Measurements from ENCODE around the gene TTLL3. TPM values are rescaled to one million over a fixed set of nuclear protein-coding genes. Genes with fewer than 3 reads are reported as not detected.
A peak's percentile ranks its signal among the peaks of the same experiment; 100 is the strongest.
"Not testable (repeated sequence)": the region's sequence is repeated elsewhere in the genome, so short reads cannot be mapped to it uniquely, and the experiment has no call there.

The TTLL3 gene
- total RNA-seq, 1 donor from 2014 or later = 29.8 TPM

DNA sequence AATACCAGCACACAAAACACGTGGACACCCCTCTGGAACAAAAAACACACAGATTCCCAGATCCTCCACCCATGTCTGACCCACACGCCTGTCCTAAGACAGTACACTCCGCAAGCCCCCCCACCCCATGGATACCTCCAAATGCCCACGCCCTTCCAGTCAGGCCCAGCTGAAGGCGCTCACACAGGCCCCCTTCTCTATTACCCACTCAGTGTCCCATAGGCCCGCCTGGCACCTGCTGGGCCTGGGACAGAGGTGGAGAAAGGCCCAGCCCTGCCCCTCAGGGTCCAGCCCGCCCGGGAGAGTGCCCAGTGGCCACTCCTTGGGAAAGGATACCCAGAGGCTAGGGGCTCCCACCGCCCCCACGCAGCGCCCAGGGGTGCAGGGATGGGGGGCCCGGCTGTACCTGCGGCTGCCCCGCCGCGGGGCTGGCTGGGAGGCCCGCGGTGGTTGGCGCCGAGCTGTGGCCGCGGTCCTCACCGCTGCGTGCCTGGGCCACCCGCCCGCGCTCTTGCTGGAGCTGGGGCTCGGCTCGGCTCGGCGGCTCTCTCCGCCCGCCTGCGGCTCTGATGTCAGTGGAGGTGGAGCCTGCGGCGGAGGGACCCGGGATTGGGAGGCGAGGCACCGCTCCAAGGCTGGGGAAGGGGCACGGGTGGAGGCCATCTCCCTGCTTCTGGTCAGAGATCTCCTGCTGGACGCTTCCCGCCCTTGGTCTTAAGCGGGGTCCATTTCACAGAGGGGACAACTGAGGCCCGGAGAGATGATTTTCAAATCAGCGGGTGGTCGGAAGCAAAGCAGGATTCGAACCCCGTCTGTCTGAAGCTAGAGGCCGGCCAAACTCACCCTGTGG, 40.4 kb upstream of the TTLL3 start, which contains the start of gene CAMK1:
Gene CAMK1 (minus strand): TSS at position 522 of the 850 bp plus-strand sequence. CDS start 2,198 bp downstream, outside the sequence.
- Histone ChIP-seq H3K4me1 (ENCODE audit: insufficient read depth, low read length) (peaks cover 7% of the 10 kb centered on the region), H3K79me2 (ENCODE audit: insufficient read depth, low read length) (peaks cover 6% of the 10 kb centered on the region), H3K4me2 (ENCODE audit: low read length) (peak within 1 kb of the TSS; percentile 97), H3K36me3 (ENCODE audit: insufficient read depth, low read length) (no peaks in the 10 kb centered on the region), H3K27ac (ENCODE audit: low read depth, low read length) (no peak within 1 kb of the TSS), H3K9ac (ENCODE audit: low read length) (peak within 1 kb of the TSS; percentile 75), H2AFZ (ENCODE audit: low read depth, low read length) (peak within 1 kb of the TSS; percentile 86), H3K9me3 (ENCODE audit: insufficient read depth, low read depth, low read length) (no peaks in the 10 kb centered on the region), H4K20me1 (ENCODE audit: insufficient read depth, low read length) (peaks cover 11% of the 10 kb centered on the region), H3K27me3 (ENCODE audit: insufficient read depth, low read length) (no peaks in the 10 kb centered on the region), H3K4me3 (ENCODE audit: insufficient read depth, low read depth, low read length) (peak within 1 kb of the TSS; percentile 58)
- H3K4me3 Mint-ChIP-seq (ENCODE audit: unreplicated experiment) = peak within 1 kb of the TSS; percentile 82
- no peak within 1 kb of the TSS for H3K27ac Mint-ChIP-seq (ENCODE audit: unreplicated experiment)
- peaks cover 11% of the 10 kb centered on the region for H3K36me3 Mint-ChIP-seq (ENCODE audit: low read depth, unreplicated experiment)
- H3K9me3 Mint-ChIP-seq (ENCODE audit: unreplicated experiment) = no peaks in the 10 kb centered on the region
- TF ChIP-seq CTCF (IDR thresholded peaks at IDR 0.05; ENCODE audit: insufficient read depth, low read depth, low read length) = no peak
- TF ChIP-seq EZH2 (IDR thresholded peaks at IDR 0.05; ENCODE audit: insufficient read depth, low read length) = no peak
- no peak for FAIRE-seq
- peaks cover 6% of the 10 kb centered on the region for H3K4me1 Mint-ChIP-seq (ENCODE audit: low read depth, unreplicated experiment)
- DNase-seq (ENCODE audit: low read depth) = peak; percentile 50
- peaks cover 14% of the 10 kb centered on the region for H3K27me3 Mint-ChIP-seq (ENCODE audit: low read depth, unreplicated experiment)

DNA sequence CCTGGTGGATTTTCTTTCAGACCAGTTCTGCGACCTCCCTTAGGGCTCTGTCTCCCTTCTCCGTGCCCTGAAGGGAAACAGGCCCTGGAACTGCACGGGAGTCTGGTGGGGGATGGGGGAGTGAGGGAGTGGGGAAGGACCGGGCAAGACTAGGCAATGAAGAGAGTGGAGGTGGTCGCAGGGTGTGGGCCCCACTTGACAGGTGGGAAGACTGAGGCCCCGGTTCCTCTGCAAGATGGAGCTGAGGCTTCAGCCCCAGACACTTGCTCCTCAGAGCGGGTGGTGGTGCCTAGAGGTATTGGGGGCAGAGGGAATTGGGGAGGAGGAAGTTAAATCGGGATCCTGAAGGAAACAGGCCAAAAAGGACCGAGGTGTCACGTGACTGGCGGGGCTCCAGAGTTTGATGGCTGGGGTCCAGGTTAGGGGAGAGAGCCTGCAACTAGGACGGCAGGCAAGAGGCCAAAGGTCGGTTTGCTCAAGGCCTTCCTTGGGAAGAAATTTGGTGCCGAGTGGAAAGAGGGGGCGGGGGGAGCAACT, 39.7 kb upstream of the TTLL3 start:
- FAIRE-seq = no peak
- no peaks in the 10 kb centered on the region for H3K36me3 ChIP-seq (ENCODE audit: insufficient read depth, low read length)
- no peak for DNase-seq (ENCODE audit: low read depth)

DNA sequence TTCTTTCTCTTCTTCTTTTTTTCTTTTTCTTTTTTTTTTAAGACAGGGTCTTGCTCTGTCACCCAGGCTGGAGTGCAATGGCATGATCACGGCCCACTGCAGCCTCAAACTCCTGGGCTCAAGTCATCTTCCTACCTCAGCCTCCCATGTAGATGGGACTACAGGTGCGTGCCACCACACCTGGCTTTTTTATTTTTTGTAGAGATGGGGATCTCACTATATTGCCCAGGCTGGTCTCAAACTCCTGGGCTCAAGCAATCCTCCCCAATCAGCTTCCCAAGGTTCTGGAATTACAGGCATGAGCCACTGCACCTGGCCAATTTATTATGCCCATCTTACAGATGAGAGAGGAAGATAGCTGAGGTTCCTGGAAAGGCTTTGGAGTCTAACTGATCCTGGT, 39.1 kb upstream of the TTLL3 start:
- not testable (repeated sequence) for H3K4me3 Mint-ChIP-seq (ENCODE audit: unreplicated experiment); H3K27me3 ChIP-seq (ENCODE audit: insufficient read depth, low read length); H3K36me3 ChIP-seq (ENCODE audit: insufficient read depth, low read length); H3K27ac Mint-ChIP-seq (ENCODE audit: unreplicated experiment); H3K36me3 Mint-ChIP-seq (ENCODE audit: low read depth, unreplicated experiment); DNase-seq (ENCODE audit: low read depth); H3K27ac ChIP-seq (ENCODE audit: low read depth, low read length); FAIRE-seq; H3K4me1 Mint-ChIP-seq (ENCODE audit: low read depth, unreplicated experiment); H3K9me3 Mint-ChIP-seq (ENCODE audit: unreplicated experiment); H3K4me1 ChIP-seq (ENCODE audit: insufficient read depth, low read length); H2AFZ ChIP-seq (ENCODE audit: low read depth, low read length); H3K9me3 ChIP-seq (ENCODE audit: insufficient read depth, low read depth, low read length); H3K4me2 ChIP-seq (ENCODE audit: low read length); H3K9ac ChIP-seq (ENCODE audit: low read length); H3K79me2 ChIP-seq (ENCODE audit: insufficient read depth, low read length); H3K4me3 ChIP-seq (ENCODE audit: insufficient read depth, low read depth, low read length)
- peaks cover 14% of the 10 kb centered on the region for H3K27me3 Mint-ChIP-seq (ENCODE audit: low read depth, unreplicated experiment)
- H4K20me1 ChIP-seq (ENCODE audit: insufficient read depth, low read length) = peaks cover 11% of the 10 kb centered on the region

More for the DNA sequence above, 39.7 kb upstream of the TTLL3 start:
- Histone ChIP-seq H3K9me3 (ENCODE audit: insufficient read depth, low read depth, low read length) (no peaks in the 10 kb centered on the region), H3K4me1 (ENCODE audit: insufficient read depth, low read length) (peaks cover 7% of the 10 kb centered on the region), H3K27me3 (ENCODE audit: insufficient read depth, low read length) (no peaks in the 10 kb centered on the region), H4K20me1 (ENCODE audit: insufficient read depth, low read length) (peaks cover 11% of the 10 kb centered on the region), H3K9ac (ENCODE audit: low read length) (peak overlapping the region; percentile 75), H2AFZ (ENCODE audit: low read depth, low read length) (peak overlapping the region; percentile 86), H3K27ac (ENCODE audit: low read depth, low read length) (no peak overlapping the region), H3K79me2 (ENCODE audit: insufficient read depth, low read length) (peaks cover 6% of the 10 kb centered on the region), H3K4me3 (ENCODE audit: insufficient read depth, low read depth, low read length) (peak overlapping the region; percentile 58), H3K4me2 (ENCODE audit: low read length) (peak overlapping the region; percentile 97)
- Mint-ChIP-seq H3K27ac (ENCODE audit: unreplicated experiment) (no peak overlapping the region), H3K4me1 (ENCODE audit: low read depth, unreplicated experiment) (peaks cover 6% of the 10 kb centered on the region), H3K36me3 (ENCODE audit: low read depth, unreplicated experiment) (peaks cover 11% of the 10 kb centered on the region), H3K9me3 (ENCODE audit: unreplicated experiment) (no peaks in the 10 kb centered on the region), H3K27me3 (ENCODE audit: low read depth, unreplicated experiment) (peaks cover 14% of the 10 kb centered on the region), H3K4me3 (ENCODE audit: unreplicated experiment) (no peak overlapping the region)
- no peak for TF ChIP-seq CTCF (IDR thresholded peaks at IDR 0.05; ENCODE audit: insufficient read depth, low read depth, low read length)
- no peak for TF ChIP-seq EZH2 (IDR thresholded peaks at IDR 0.05; ENCODE audit: insufficient read depth, low read length)

Measured in astrocyte (in vitro differentiated cells and primary cell).